Measurements from ENCODE around the gene UGT1A8.

GRCh38 chr2:233705911-233706506, 88.6 kb downstream of the UGT1A8 start:
- TF ChIP-seq CTCF (conservative IDR thresholded peaks at IDR 0.05; ENCODE audit: low read depth in 2 of 2) (no peak), EZH2 (IDR thresholded peaks at IDR 0.05; ENCODE audit: low read depth, unreplicated experiment) (no peak), POLR2AphosphoS5 (IDR thresholded peaks at IDR 0.05; ENCODE audit: low read depth) (no peak), EZH2phosphoT487 (IDR thresholded peaks at IDR 0.05; ENCODE audit: unreplicated experiment) (no peak), ZNF114 (CRISPR knock-in tag; IDR thresholded peaks at IDR 0.05) (no peak)
